ENCODE results near the gene YY1. TPM values are rescaled to one million over a fixed set of nuclear protein-coding genes. Genes with fewer than 3 reads are reported as not detected.

YY1 gene
- total and polyA plus RNA-seq, 7 experiments from 2014 or later: 15.2 to 99.7 (median 72.1) TPM

DNA sequence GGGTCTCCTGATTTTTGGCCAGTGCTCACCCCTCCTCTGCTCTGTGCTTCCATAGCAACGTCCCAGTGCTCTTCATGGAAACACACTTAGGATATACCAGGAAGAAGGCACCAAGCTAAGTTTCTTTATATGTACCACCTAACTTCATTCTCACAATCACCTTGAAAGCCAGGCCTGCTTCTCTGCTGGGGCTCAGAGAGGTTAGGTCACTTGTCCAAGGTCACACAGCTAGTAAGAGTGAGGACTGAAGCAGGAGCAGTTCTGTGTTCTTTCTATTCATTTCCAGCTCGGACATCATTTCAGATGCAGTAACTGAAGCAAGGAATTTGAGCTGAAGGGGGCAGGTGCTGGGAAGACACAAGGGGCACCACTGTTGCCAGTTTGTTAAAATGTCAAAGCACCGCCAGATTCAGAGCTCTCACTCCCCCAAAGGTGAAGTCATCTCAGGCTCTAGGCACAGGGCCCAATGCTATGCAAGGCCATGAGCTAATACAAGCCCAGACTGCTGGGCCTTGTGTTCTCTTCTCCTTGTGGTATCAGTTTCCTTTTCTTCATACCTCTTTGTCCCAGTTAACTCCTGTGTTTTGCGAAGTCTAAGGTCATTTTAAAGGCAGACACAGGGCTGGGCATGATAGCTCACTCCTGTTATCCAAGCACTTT, 19.7 kb upstream of the YY1 start:
- POLR2A ChIA-PET: interaction anchor here (0.9 to 9.8 kb wide), 4 partner anchors 15 to 148 kb away, joined by 4 to 232 read pairs (median 6); partner anchors contain the start of gene YY1
- no peak for ATAC-seq
- H3K4me3 ChIP-seq (ENCODE audit: low read length): no peak overlapping the region
- CTCF ChIA-PET: interaction anchor here (1.1 to 1.2 kb wide), 2 partner anchors 22 to 26 kb away, joined by 4 to 5 read pairs; no protein-coding TSS in a partner anchor
- Mint-ChIP-seq H3K4me3 (peak overlapping the region in 1 of 10 donors; percentile 59), H3K36me3 (no peaks in the 10 kb centered on the region), H3K27ac (peak overlapping the region; percentile 21 to 79 (median 59)), H3K27me3 (no peaks in the 10 kb centered on the region), H3K9me3 (no peaks in the 10 kb centered on the region), H3K4me1 (peaks cover 13 to 27% (median 25%) of the 10 kb centered on the region in 7 donors)
- H3K27ac ChIP-seq (ENCODE audit: low read depth, low read length): no peak overlapping the region
- intact Hi-C loops (cut with micrococcal nuclease): no loop called here
- H3K9me3 ChIP-seq (ENCODE audit: control insufficient read depth in 2 of 3, low read length in 3 of 3): no peaks in the 10 kb centered on the region
- DNase-seq: no peak
- H3K27me3 ChIP-seq (ENCODE audit: control insufficient read depth in 2 of 2, insufficient read depth in 2 of 2, low read length in 2 of 2): no peaks in the 10 kb centered on the region
- peaks cover 0 to under 1% (median 0%) of the 10 kb centered on the region in 3 experiments for H3K36me3 ChIP-seq (ENCODE audit: control insufficient read depth in 2 of 3, insufficient read depth in 3 of 3, low read length in 3 of 3)
- peaks cover 29 to 33% of the 10 kb centered on the region in 2 donors for H3K4me1 ChIP-seq (ENCODE audit: control insufficient read depth in 2 of 2, insufficient read depth in 2 of 2, low read length in 2 of 2)

DNA sequence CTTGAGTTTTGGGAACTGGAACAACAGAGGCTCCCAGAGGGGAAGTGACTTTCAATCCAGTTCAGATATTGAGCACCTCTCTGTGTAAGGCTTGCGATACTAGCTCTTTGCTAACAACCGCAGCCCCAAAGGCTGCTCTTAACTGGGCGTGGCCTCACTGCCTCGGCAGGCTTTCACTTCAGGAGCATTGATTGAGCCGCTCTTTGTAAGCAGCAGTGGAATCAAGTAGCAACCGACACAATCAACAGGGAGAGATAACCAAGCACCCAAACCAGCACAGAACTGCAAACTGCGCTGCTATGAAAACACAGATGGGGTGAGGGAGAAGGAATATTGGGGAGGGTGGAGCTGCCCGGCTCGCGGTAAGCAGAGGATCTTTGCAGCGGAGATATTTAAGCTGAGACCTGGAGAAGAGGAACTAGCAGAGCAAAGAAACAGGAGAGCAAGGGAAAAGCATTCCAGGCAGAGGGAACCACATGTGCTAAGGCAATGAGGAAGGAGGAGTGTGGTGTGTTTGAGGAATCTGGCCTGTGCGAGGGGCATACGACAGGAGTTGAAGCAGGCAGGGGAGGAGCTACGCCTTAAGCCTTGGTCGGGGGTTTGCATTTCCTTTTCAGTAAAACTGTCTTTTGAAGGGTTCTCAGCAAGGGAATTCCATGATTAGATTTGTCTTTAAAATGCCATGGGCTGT, 17.3 kb upstream of the YY1 start:
- POLR2A ChIA-PET: interaction anchor here (0.6 to 11.2 kb wide), 20 partner anchors 9 to 251 kb away, joined by 3 to 232 read pairs (median 5); partner anchors contain the start of genes EVL and YY1
- H3K27ac Mint-ChIP-seq: no peak overlapping the region
- peaks cover 11 to 20% (median 13%) of the 10 kb centered on the region in 7 donors for H3K4me1 Mint-ChIP-seq
- Histone ChIP-seq H3K4me3 (ENCODE audit: low read length) (peak overlapping the region; percentile 88), H3K36me3 (ENCODE audit: control insufficient read depth in 2 of 3, insufficient read depth in 3 of 3, low read length in 3 of 3) (no peaks in the 10 kb centered on the region), H3K27ac (ENCODE audit: low read depth, low read length) (peak overlapping the region; percentile 77), H3K27me3 (ENCODE audit: control insufficient read depth in 2 of 2, insufficient read depth in 2 of 2, low read length in 2 of 2) (no peaks in the 10 kb centered on the region), H3K4me1 (ENCODE audit: control insufficient read depth in 2 of 2, insufficient read depth in 2 of 2, low read length in 2 of 2) (peaks cover 31 to 36% of the 10 kb centered on the region in 2 donors), H3K9me3 (ENCODE audit: control insufficient read depth in 2 of 3, low read length in 3 of 3) (no peaks in the 10 kb centered on the region)
- H3K36me3 Mint-ChIP-seq: peaks cover 0 to 3% (median 0%) of the 10 kb centered on the region in 5 donors
- CTCF ChIA-PET: interaction anchor here (0.5 to 5.3 kb wide), 8 partner anchors 14 to 146 kb away, joined by 3 to 65 read pairs (median 6); no protein-coding TSS in a partner anchor
- no peak overlapping the region for H3K4me3 Mint-ChIP-seq
- H3K9me3 Mint-ChIP-seq: no peaks in the 10 kb centered on the region
- no peaks in the 10 kb centered on the region for H3K27me3 Mint-ChIP-seq
- ATAC-seq (peak; percentile 95), DNase-seq (peak; percentile 22 to 81 (median 74))
- intact Hi-C loops (cut with micrococcal nuclease): loop anchor here (1.0 to 10.0 kb wide), 5 partner anchors 7 to 617 kb away; partner anchors contain the start of genes CCDC85C (in 1 of the 2) and WDR25 (in 1 of the 2)

DNA sequence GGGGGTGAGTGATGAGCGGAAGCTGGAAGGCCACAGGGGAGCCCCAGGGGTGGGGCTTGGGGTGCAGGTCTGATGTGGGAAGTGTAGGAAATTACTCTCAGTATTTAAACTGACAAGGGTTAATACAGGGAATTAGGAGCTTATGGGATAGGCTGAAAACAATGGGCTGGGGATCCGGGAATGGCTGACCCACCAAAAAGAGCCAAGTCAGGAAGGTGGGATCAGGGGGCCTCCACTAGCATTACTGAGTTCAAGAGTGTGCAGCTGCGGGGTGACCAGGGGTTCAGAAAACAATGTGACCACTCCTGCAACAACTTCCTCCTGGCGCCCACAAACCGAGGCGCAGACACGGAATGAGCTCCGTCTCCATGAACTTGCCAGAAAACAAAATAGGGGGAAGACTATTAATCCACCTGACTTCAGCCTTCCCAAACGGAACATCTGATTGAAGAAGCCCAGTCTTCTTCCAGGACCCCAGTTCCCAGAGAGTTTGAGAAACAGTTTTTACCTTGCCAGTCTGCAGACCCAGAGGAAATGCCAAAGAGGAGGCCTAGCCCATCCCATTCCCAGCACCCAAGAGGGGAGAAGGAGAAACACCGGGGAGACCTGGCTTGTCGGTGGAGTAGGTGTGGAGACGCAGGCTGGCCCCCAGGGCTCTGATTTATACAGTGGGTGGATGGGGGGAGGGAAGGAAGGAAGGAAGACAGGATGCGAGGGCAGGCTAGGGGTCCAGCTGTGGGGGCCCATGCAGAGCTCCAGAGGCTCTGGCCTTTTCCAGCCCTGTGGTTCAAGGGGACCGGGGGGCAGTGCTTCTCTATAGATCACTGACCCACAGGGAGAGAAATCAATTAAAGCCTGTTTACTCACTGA, 16.5 kb upstream of the YY1 start:
- Histone ChIP-seq H3K27me3 (ENCODE audit: control insufficient read depth in 2 of 2, insufficient read depth in 2 of 2, low read length in 2 of 2) (no peaks in the 10 kb centered on the region), H3K4me1 (ENCODE audit: control insufficient read depth in 2 of 2, insufficient read depth in 2 of 2, low read length in 2 of 2) (peaks cover 31 to 36% of the 10 kb centered on the region in 2 donors), H3K27ac (ENCODE audit: low read depth, low read length) (peak overlapping the region; percentile 77), H3K9me3 (ENCODE audit: control insufficient read depth in 2 of 3, low read length in 3 of 3) (no peaks in the 10 kb centered on the region), H3K4me3 (ENCODE audit: low read length) (peak overlapping the region; percentile 88), H3K36me3 (ENCODE audit: control insufficient read depth in 2 of 3, insufficient read depth in 3 of 3, low read length in 3 of 3) (no peaks in the 10 kb centered on the region)
- ATAC-seq: no peak
- Mint-ChIP-seq H3K36me3 (peaks cover 0 to 3% (median 0%) of the 10 kb centered on the region in 5 donors), H3K9me3 (no peaks in the 10 kb centered on the region), H3K27me3 (no peaks in the 10 kb centered on the region), H3K4me3 (no peak overlapping the region), H3K4me1 (peaks cover 12 to 21% (median 15%) of the 10 kb centered on the region in 7 donors), H3K27ac (no peak overlapping the region)
- CTCF ChIA-PET: interaction anchor here (0.5 to 5.3 kb wide), 13 partner anchors 8 to 241 kb away, joined by 3 to 65 read pairs (median 4); no protein-coding TSS in a partner anchor
- DNase-seq: no peak
- intact Hi-C loops (cut with micrococcal nuclease): loop anchor here (1.0 to 10.0 kb wide), 3 partner anchors 8 to 618 kb away; partner anchors contain the start of genes CCDC85C (in 1 of the 2) and WDR25 (in 1 of the 2)
- POLR2A ChIA-PET: interaction anchor here (0.6 to 11.2 kb wide), 16 partner anchors 9 to 161 kb away, joined by 3 to 232 read pairs (median 6); partner anchors contain the start of genes EVL and YY1

DNA sequence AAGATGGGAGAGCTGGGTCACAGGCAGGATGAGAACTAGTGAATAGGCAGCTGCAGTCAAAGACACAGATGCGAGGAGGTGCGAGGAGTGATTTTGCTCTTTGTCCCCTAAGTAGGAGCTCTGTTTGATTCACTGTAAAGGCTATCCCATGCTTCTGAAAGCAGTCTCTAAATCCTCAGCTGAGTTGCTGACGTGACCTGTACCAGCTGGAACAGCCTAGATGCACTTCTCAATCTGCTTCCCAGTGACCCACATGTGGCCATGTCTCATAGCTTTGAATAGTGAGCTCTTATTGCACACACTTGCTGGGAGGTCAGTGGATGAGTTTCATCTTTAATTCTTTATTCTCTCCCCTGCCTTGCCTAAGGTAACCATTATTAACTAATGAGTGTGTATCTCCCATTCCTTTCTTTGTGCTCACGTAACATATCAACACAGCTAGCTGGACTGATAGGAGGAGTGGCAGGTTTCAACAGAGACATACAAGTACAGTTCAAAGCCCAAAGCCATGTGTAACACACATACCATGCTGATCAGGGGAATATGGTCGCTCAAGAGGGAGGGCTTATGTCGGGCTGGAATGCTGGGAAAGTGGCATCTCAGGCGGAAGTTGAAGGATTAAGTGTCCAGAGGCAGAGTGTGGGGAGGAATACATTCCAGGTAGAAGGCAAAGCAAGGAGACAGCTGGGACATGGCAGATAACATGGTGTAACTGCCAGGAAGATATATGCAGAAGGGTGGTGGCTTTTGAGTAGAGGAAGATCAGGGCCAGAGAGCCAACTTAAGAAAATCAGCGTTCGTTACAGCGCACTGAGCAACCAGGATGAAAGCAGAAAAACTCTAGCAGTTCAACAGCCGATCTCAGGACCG, 15.4 kb upstream of the YY1 start:
- Histone ChIP-seq H3K4me3 (ENCODE audit: low read length) (peak overlapping the region; percentile 88), H3K4me1 (ENCODE audit: control insufficient read depth in 2 of 2, insufficient read depth in 2 of 2, low read length in 2 of 2) (peaks cover 31 to 36% of the 10 kb centered on the region in 2 donors), H3K27me3 (ENCODE audit: control insufficient read depth in 2 of 2, insufficient read depth in 2 of 2, low read length in 2 of 2) (no peaks in the 10 kb centered on the region), H3K36me3 (ENCODE audit: control insufficient read depth in 2 of 3, insufficient read depth in 3 of 3, low read length in 3 of 3) (no peaks in the 10 kb centered on the region), H3K27ac (ENCODE audit: low read depth, low read length) (peak overlapping the region; percentile 77), H3K9me3 (ENCODE audit: control insufficient read depth in 2 of 3, low read length in 3 of 3) (no peaks in the 10 kb centered on the region)
- no peak for DNase-seq
- Mint-ChIP-seq H3K4me1 (peaks cover 5 to 28% (median 20%) of the 10 kb centered on the region in 7 donors), H3K36me3 (peaks cover 0 to 3% (median 0%) of the 10 kb centered on the region in 5 donors), H3K9me3 (no peaks in the 10 kb centered on the region), H3K4me3 (no peak overlapping the region), H3K27ac (no peak overlapping the region), H3K27me3 (no peaks in the 10 kb centered on the region)
- ChIA-PET CTCF (interaction anchor here (0.8 to 5.3 kb wide), 10 partner anchors 9 to 242 kb away, joined by 3 to 65 read pairs (median 4); no protein-coding TSS in a partner anchor), POLR2A (interaction anchor here (0.8 to 11.2 kb wide), 12 partner anchors 11 to 158 kb away, joined by 3 to 232 read pairs (median 8); partner anchors contain the start of genes EVL and YY1)
- intact Hi-C loops (cut with micrococcal nuclease): loop anchor here (1.0 to 10.0 kb wide), 4 partner anchors 9 to 619 kb away; partner anchors contain the start of genes CCDC85C (in 1 of the 2) and WDR25 (in 1 of the 2)
- no peak for ATAC-seq

DNA sequence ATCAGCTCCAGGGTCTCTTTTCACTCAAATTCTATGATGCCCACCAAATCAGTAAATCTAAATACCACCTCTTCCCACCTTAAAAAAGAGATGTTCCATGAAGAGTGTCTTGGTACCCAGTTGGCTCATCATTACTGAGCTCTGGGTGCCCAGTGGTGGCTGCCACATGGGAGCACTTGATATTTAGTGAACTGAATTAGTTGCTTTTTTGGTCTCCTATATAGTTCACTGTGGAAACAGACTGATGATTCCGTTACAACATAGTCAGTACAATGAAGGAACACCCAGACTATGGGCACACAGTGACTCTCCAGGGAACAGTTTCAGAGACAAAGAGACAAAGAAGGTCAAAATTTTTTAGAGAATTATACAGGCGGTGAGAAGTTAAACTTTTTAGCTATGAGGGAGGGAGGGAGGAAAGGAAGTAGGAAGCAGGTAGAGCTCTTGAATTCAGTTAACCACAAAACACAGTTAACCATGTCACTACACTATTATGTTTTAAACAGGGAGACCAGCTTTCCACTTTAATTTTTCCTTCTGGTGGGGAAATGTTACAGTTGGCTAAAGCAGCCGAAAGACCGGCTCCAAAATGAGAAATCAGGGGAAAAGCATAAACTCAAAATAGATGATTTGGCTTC, 14.6 kb upstream of the YY1 start:
- Histone ChIP-seq H3K27ac (ENCODE audit: low read depth, low read length) (peak overlapping the region; percentile 77), H3K4me1 (ENCODE audit: control insufficient read depth in 2 of 2, insufficient read depth in 2 of 2, low read length in 2 of 2) (peaks cover 31 to 36% of the 10 kb centered on the region in 2 donors), H3K27me3 (ENCODE audit: control insufficient read depth in 2 of 2, insufficient read depth in 2 of 2, low read length in 2 of 2) (no peaks in the 10 kb centered on the region), H3K9me3 (ENCODE audit: control insufficient read depth in 2 of 3, low read length in 3 of 3) (no peaks in the 10 kb centered on the region), H3K36me3 (ENCODE audit: control insufficient read depth in 2 of 3, insufficient read depth in 3 of 3, low read length in 3 of 3) (no peaks in the 10 kb centered on the region), H3K4me3 (ENCODE audit: low read length) (peak overlapping the region; percentile 88)
- Mint-ChIP-seq H3K9me3 (no peaks in the 10 kb centered on the region), H3K27ac (no peak overlapping the region), H3K36me3 (peaks cover 0 to 4% (median 0%) of the 10 kb centered on the region in 5 donors), H3K4me3 (no peak overlapping the region), H3K4me1 (peaks cover 5 to 30% (median 22%) of the 10 kb centered on the region in 7 donors), H3K27me3 (no peaks in the 10 kb centered on the region)
- DNase-seq: peak in 6 of 9 donors; percentile 29 to 46 (median 38)
- ChIA-PET CTCF (interaction anchor here (0.6 to 5.3 kb wide), 9 partner anchors 10 to 153 kb away, joined by 3 to 65 read pairs (median 4); no protein-coding TSS in a partner anchor), POLR2A (interaction anchor here (0.8 to 11.2 kb wide), 11 partner anchors 10 to 159 kb away, joined by 3 to 232 read pairs (median 5); partner anchors contain the start of genes EVL and YY1)
- ATAC-seq: no peak
- intact Hi-C loops (cut with micrococcal nuclease): loop anchor here (1.0 to 10.0 kb wide), 4 partner anchors 10 to 620 kb away; partner anchors contain the start of genes CCDC85C (in 1 of the 2) and WDR25 (in 1 of the 2)
